K562 (cell line): ENCODE results near the gene PLCB3. TPM values are rescaled to one million over a fixed set of nuclear protein-coding genes. Genes with fewer than 3 reads are reported as not detected.
A peak's percentile ranks its signal among the peaks of the same experiment; 100 is the strongest.

Experiments used
- BDP1 ChIP-seq: IDR thresholded peaks from 3 replicates; pipeline ENCODE4 v1.6.1; 2011; ENCODE audit not compliant: insufficient read length, insufficient read depth
- ELF2 ChIP-seq: fragments of 250-450 bp; sonication (Bioruptor Pico); IDR thresholded peaks from 2 replicates; pipeline ENCODE4 v1.5.0; 2021; ENCODE audit warnings: mild to moderate bottlenecking
- FOXA1 ChIP-seq: fragments of 450-650 bp; IDR thresholded peaks from 2 replicates; pipeline ENCODE4 v1.6.1; 2016; ENCODE audit warnings: mild to moderate bottlenecking, borderline replicate concordance
- FOXK2 ChIP-seq, 2 experiments: fragments of 450-650 bp; IDR thresholded peaks in 1 of 2; conservative IDR thresholded peaks in 1 of 2; 2 replicates each; pipeline ENCODE4 v1.6.1; 2016; ENCODE audit warnings: low read depth in 2 of 2, mild to moderate bottlenecking in 1 of 2
- KLF6 ChIP-seq: fragments of 250-450 bp; sonication (Bioruptor Pico); IDR thresholded peaks from 2 replicates; pipeline ENCODE4 v1.4.0; 2020; ENCODE audit warnings: mild to moderate bottlenecking, moderate library complexity, borderline replicate concordance
- LCOR ChIP-seq: sonication (generic); formaldehyde crosslinking; IDR thresholded peaks from 2 replicates; pipeline ENCODE4 v1.8.0; 2022; ENCODE audit warnings: mild to moderate bottlenecking, missing genetic modification reagents
- MCM3 ChIP-seq: fragments of 450-650 bp; IDR thresholded peaks from 2 replicates; pipeline ENCODE4 v1.6.1; 2016
- NELFE ChIP-seq: IDR thresholded peaks from 2 replicates; pipeline ENCODE4 v1.6.1; 2011; ENCODE audit warnings: mild to moderate bottlenecking; ENCODE audit not compliant: insufficient read depth, insufficient read length
- NR2F6 ChIP-seq: fragments of 450-650 bp; formaldehyde crosslinking; IDR thresholded peaks from 2 replicates; pipeline ENCODE4 v1.4.0; 2020; ENCODE audit warnings: mild to moderate bottlenecking
- PURB ChIP-seq: sonication (generic); formaldehyde crosslinking; IDR thresholded peaks from 2 replicates; pipeline ENCODE4 v1.9.0; 2021; ENCODE audit warnings: low read depth, mild to moderate bottlenecking, missing genetic modification reagents
- TCF3 ChIP-seq: sonication (generic); formaldehyde crosslinking; IDR thresholded peaks from 2 replicates; pipeline ENCODE4 v1.4.0; 2020; ENCODE audit warnings: mild to moderate bottlenecking, missing genetic modification reagents
- ZFP1 ChIP-seq: fragments of 450-650 bp; formaldehyde crosslinking; IDR thresholded peaks from 2 replicates; pipeline ENCODE4 v1.4.0; 2020; ENCODE audit warnings: mild to moderate bottlenecking, mixed read lengths
- ZNF212 ChIP-seq: fragments of 450-650 bp; formaldehyde crosslinking; IDR thresholded peaks from 2 replicates; pipeline ENCODE4 v1.4.0; 2020; ENCODE audit warnings: mild to moderate bottlenecking
- ZNF561 ChIP-seq: fragments of 450-650 bp; formaldehyde crosslinking; conservative IDR thresholded peaks from 2 replicates; pipeline ENCODE4 v1.4.0; 2020; ENCODE audit warnings: mild to moderate bottlenecking, moderate library complexity
- ZNF57 ChIP-seq: fragments of 450-650 bp; formaldehyde crosslinking; IDR thresholded peaks from 2 replicates; pipeline ENCODE4 v1.4.0; 2020; ENCODE audit warnings: mild to moderate bottlenecking, moderate library complexity
- ZNF583 ChIP-seq: fragments of 250-450 bp; sonication (Bioruptor Pico); IDR thresholded peaks from 2 replicates; pipeline ENCODE4 v1.4.0; 2020
- polyA plus RNA-seq, 8 experiments: library from polyadenylated mRNA; depleted of rRNA in 4 of 8; stranded (reverse) in 5 of 8; unstranded in 3 of 8; fragments of >200 nt; fragmentation: Nextera tagmentation in 2 of 8; fragmentation: Illumina TruSeq in 1 of 8; extraction: Ambion mirVana in 2 of 8; extraction: Trizol in 1 of 8; gene quantifications; 2 replicates each; pipeline versions ENCODE4 v1.2.1 to v1.2.3, GENCODE V29; 2011 to 2014; ENCODE audit warnings: inconsistent platforms in 1 of 8, missing spikeins in 1 of 8
- total RNA-seq, 7 experiments: library from RNA; depleted of rRNA in 6 of 7; stranded (reverse); fragments of >200 nt in 6 of 7; fragmentation: Illumina TruSeq in 2 of 7; extraction: Trizol in 2 of 7; gene quantifications; 2 replicates each; pipeline versions ENCODE4 v1.2.1 to v1.2.3, GENCODE V29; 2011 to 2021; ENCODE audit warnings: low replicate concordance in 1 of 7

PLCB3 gene
- total and polyA plus RNA-seq, 9 of the 15 experiments (the other 6 are each of a cell fraction or from before 2014, with no cell fraction given), result 0.31 to 44.8 (median 14.6) TPM

- TF ChIP-seq KLF6 (CRISPR knock-in tag) (no peak), LCOR (no peak), TCF3 (CRISPR knock-in tag) (peak; percentile 21; the same call in 1 of the 2 replicates), FOXA1 (no peak), ZNF561 (CRISPR knock-in tag) (no peak), ZNF57 (CRISPR knock-in tag) (no peak), ZNF583 (CRISPR knock-in tag) (no peak), PURB (CRISPR knock-in tag) (no peak), NR2F6 (CRISPR knock-in tag) (no peak), FOXK2 (conservative IDR thresholded peaks at IDR 0.05 in 1 of 2, IDR thresholded peaks at IDR 0.05 in 1 of 2; ENCODE audit: low read depth in 2 of 2) (0 out of 4 replicates have a peak, but pooled peaks of 1 of the 2 experiments have one; percentile 23), BDP1 (no peak), NELFE (no peak), MCM3 (no peak), ELF2 (CRISPR knock-in tag) (no peak), ZNF212 (CRISPR knock-in tag) (no peak), ZFP1 (no peak)
These were observed 21.6 kb upstream of the PLCB3 start (continued) for GRCh38 chr11:64229744-64230170.
